Right renal cortex interstitium (tissue), 3 donors: ENCODE measurements around the gene SH3D19. TPM values are rescaled to one million over a fixed set of nuclear protein-coding genes. Genes with fewer than 3 reads are reported as not detected.

Experiments
- DNase-seq, 3 donors: peaks; one replicate each; pipeline ENCODE4 v3.0.0-alpha.2; 2013; ENCODE audit warnings: low read depth in 3 of 3, low spot score in 2 of 3
- polyA plus RNA-seq, 3 donors: library from polyadenylated mRNA; unstranded; fragments of 120-200 nt; gene quantifications; one replicate each; pipeline ENCODE4 v1.2.1, GENCODE V29; 2013; ENCODE audit not compliant: insufficient read length in 3 of 3

SH3D19 gene
- polyA plus RNA-seq, 3 donors: 25.0 to 27.5 (median 26.9) TPM

DNA sequence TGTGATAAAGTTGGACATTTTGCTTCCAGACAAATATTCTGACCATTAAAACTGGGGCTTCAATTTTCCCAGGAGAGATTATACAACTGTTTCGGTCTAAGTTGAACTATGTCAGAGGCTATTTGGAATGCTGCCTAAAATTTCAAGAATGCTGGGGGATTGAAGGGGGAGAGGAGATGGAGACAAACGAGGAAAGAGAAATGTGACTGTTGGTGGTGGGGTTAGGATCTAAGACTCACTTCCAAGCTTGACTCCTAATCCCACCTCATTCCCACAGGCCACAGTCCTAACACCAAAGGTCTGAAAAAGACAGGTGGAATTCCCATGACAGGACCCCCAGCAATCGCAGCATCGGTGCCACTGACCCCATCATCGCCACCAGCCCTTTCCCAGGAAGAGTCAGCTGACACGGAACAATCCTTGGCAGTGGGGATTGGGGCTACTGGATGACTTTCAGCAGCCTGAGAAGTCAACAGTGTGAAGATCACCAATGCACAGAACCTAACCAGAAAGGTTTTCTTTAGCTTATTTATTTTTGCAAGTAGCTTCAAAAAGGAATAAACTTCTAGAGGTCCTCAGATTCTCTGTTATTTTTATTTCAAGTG is 122.5 kb downstream of the SH3D19 start:
- no peak for DNase-seq

DNA sequence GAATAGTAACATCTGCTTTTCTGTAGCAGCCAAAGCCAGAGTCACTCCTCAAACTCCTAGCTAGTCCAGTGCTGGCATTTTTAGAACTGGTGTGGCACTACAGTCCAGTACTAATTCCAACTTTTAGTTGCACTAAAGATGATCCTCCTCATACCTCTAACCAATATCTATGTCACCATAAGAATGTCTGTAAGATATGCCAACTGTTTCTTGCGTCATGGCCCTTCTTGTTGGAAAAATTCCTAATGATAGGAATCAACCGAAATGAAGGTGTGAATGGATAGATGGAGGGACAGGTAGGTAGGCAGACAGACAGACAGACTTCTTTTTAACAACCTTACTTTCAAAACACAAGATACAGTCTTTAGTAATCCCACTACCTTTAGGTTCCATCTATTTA is 123.0 kb downstream of the SH3D19 start:
- no peak for DNase-seq

- no peak for DNase-seq
These were observed 125.8 kb downstream of the SH3D19 start for GRCh38 chr4:151199319-151200190.

DNA sequence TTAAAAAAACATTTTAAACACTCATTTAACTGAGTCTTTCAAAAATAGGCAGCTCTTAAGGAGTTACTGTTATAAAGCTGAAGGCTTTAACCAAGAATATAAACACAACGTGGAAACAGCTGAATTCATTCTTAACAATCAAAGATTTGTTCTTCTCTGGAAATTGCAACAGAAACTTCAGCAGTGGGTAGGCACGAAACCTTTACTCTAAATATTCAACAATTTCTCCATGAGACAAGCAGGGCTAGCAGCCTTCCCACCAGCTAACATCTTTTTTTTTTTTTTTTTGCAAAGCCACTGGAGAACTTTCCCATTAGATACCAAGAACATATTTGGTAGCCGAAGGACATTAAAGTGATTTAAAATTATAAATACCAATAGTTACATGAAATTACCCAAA is 126.7 kb downstream of the SH3D19 start:
- no peak for DNase-seq

GRCh38 chr4:151197247-151197646 is 128.2 kb downstream of the SH3D19 start:
- DNase-seq: no peak

- no peak for DNase-seq
These were observed 129.6 kb downstream of the SH3D19 start for GRCh38 chr4:151195801-151196200.

GRCh38 chr4:151193414-151193813 is 132.0 kb downstream of the SH3D19 start:
- no peak for DNase-seq

GRCh38 chr4:151192556-151193235 is 132.7 kb downstream of the SH3D19 start:
- no peak for DNase-seq

GRCh38 chr4:151184523-151185458 is 140.6 kb downstream of the SH3D19 start:
- DNase-seq: no peak

GRCh38 chr4:151182455-151182996 is 142.9 kb downstream of the SH3D19 start:
- no peak for DNase-seq

DNA sequence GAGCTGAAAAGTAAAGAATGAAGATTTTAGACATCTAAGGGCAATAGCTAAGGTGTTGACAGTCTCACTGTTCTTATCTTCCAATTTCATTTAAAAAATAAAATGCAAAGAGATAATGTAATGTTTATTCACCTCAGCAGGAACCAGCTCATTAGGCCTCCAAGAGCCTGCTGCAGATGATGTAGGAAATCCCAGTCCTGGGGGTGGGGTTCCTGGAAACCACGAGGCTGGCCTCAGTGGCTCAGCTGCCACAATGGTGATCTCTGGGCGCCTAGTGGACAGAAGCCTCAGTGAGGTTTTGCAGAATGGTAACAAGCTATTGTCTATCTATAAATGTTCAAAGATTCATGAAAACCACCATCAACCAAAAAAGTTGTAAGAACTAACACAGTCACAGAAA is 148.7 kb downstream of the SH3D19 start:
- DNase-seq: no peak

DNA sequence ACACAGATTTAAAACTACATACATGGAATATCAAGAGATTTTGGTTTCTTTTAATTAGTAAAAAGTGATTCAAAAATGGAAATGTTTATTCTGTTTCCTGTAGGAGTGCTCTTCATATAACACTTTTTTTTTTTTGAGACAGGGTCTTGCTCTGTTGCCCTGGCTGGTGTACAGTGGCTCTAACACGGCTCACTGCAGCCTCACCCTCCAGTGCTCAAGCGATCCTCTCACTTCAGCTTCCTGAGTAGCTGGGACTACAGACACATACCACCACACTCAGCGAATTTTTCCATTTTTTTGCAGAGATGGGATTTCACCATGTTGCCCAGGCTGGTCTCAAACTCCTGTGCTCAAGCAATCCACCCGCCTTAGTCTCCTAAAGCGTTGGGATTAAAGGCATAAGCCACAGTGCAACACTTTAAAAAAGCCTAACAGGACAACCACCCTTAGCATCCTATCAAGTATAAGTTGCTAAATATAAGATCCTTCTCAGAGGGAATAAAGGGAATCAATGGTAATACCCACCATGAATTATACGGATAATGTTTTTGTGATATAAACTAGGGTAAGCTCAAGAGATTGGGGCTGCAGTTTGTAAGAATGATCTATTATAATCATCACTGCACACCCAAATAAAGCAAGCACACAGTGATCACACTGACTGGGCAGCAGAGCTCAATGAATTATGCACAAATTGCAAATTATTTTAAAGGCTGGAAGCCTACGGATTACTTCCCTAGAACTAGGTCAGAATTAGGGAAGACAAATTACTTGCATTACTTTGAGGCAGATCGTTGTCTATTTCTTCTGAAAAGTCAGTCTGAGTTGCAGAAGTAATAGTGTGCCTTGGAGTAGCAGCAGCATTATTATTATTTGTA is 149.4 kb downstream of the SH3D19 start:
- DNase-seq: no peak

- no peak for DNase-seq
These were observed 150.2 kb downstream of the SH3D19 start for GRCh38 chr4:151175233-151175632.

GRCh38 chr4:151174784-151175183 is 150.6 kb downstream of the SH3D19 start:
- DNase-seq: no peak

DNA sequence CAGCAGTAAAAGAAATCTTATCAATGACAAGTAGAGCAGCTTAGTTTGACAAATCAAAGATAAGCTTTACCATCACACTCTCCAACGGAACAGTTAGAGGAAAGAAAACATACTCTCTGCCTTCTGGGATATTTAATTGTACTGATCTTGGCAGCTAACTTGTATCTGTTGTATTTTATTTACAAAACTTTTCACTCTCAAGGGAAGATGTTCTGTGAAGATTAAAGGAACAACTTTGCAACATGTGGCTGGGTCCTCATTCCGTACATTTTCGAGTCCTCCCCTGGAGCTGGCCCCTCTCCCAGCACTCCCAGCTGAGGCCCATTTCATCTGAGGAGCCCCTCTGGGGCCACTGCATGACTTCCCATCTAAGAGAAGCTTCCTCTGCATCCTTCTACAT is 151.5 kb downstream of the SH3D19 start:
- DNase-seq: no peak

DNA sequence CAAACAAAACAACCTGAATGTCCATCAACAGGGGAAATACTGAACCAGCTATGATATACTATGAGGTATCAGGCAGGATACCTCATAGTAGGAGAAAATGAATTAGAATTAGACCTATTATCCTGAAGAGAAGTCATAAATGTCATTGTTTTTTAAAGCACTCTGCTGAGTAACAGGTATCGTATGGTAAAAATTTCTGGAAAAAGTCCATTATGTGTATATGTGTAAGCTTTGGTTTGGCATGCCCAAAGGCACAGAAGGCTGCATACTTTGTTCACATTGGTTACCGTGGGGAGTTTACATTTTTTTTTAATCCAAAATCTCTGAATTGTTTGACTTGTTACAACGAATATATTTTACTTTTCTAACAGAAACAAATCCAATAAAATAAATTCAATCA is 155.5 kb downstream of the SH3D19 start:
- no peak for DNase-seq

- DNase-seq: peak; percentile 17 to 36 (median 32)
These were observed 156.2 kb downstream of the SH3D19 start for GRCh38 chr4:151169223-151169622.

DNA sequence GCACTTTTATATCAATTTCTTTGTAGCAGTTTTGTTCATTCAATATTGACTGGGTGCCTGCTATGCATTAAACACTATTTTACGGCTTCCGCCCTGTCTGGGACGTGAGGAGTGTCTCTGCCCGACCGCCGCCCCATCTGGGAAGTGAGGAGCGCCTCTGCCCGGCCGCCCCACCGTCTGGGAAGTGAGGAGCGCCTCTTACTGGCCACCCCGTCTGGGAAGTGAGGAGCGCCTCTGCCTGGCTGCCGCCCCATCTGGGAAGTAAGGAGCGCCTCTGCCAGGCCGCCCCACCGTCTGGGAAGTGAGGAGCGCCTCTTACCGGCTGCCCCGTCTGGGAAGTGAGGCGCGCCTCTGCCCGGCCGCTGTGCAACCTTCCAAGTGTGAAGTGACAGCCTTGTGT is 157.8 kb downstream of the SH3D19 start:
- no peak for DNase-seq

GRCh38 chr4:151166636-151167035 is 158.8 kb downstream of the SH3D19 start:
- no peak for DNase-seq
